ENCODE measurements around the gene REG3A.

Gene REG3A

DNA sequence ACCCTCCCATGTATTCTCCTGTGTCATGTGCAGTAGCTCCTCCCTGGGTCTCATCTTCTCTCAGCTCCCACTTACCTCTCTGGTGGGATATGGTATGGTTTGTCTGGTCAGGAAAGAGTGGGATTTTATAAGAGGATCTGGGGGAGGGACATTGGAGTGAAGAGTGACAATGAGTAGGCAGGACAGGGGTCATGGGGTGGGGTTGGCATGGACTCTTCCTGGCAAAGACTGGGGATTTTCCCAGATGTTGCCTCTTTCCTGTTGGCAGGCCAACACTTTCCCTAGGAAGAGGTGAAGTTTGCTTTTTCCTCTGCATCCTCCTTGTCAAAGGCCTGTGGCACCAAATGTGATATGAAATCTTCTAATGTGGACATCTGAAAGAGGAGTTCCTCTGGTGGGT, at the start of gene REG3A:
TSS of gene REG3A (minus strand) at position 101 of the 400 bp plus-strand sequence. CDS start 348 bp downstream, outside the sequence.
- ATAC-seq, result no peak
- no peak for DNase-seq

DNA sequence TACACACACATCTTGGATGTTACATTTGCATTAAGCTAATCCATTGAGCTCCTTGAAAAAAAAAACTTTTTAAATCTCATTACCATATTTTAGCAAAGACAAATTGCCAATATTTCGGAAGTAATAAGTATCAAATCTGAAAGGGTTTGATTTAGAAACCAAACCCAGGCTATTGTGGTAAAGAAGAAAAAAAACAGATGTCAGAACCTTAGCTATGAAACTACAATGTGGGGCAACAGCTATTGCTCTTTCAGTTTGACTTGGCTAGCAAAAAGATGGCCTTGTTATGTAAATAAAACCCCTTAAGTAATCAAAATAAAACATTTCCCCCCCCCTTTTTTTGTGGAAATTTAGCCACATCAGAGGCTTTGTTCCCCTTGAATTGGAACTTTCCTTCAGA, 41.2 kb upstream of the REG3A start:
- ATAC-seq (no peak), DNase-seq (no peak)

DNA sequence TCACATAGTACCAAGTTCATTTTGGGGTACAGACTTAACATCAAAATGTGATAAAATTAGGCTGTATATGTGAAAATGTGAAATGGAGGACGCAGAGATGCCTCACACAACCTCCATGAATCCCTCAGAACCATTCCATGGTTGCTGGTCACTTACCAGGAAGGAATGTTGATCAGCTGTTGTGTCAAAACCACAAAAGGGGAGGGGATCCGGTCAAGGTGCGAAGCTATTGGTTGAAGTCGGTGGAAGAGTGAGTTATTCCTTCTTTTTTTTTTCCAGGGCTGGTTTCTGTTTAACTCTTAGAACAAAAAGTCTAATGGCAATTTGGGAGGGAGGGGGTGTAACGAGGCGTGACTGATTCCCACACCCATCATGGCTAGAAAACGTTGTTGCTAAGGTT, 32.3 kb upstream of the REG3A start:
- DNase-seq (no peak), ATAC-seq (no peak)

DNA sequence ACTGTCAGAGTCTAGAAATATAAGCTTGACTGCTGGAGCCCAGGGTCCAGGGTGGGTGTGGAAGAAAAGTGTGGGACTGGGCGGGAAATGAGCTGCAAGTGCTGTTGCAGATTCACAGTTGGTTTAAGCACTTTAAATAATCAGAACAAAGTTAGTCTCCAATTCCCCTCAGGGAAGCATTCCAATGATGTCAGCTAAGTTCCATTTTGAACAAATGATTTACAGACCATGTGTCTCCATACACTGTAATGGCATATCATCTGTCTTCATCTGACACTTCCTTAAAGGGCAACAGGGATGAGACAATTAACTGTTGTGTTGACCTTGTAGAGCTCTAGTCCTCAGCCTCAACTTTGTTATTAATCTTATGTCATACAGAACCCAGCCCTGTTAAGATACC, 31.5 kb upstream of the REG3A start:
- DNase-seq, result no peak

DNA sequence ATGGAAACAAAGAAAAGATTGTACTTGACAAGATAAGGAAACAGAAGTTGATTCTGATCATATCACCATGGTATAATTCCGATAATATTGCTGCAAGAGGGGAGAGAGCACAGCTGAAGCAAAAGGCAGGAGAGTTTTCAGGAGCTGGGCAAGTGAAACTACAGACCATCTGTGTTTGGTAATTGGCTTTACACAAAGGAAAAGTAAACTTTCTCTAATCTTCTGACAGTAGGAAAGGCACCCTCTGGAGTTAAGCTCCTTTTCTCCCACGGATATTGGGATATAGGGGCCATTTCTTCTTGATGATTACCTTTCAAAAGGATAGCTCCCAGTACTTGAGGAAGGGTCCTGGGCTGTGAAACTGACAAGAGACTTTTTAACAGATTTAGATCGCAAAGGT, 29.9 kb upstream of the REG3A start:
- DNase-seq (no peak), ATAC-seq (no peak)

More for the DNA sequence above, 31.5 kb upstream of the REG3A start:
- ATAC-seq, result no peak

DNA sequence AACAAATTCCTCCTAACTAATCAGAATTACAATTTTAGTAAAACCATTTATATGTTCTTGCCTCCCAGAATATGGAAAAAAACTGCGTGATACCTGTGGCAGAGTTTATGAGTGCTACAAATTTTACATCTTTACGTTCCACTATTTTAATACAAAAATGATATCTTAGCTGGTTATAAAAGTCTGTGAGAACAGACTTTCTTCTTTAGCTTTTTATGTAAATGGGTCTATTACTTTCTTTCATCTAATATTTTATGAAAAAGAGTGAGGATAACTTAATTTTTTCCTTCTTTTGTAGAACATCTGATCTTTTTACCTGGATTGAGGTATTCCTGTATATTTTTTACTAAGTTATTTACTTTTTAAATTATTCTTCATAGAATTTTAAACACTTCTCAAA, 22.1 kb upstream of the REG3A start:
- no peak for DNase-seq
- ATAC-seq, result no peak

DNA sequence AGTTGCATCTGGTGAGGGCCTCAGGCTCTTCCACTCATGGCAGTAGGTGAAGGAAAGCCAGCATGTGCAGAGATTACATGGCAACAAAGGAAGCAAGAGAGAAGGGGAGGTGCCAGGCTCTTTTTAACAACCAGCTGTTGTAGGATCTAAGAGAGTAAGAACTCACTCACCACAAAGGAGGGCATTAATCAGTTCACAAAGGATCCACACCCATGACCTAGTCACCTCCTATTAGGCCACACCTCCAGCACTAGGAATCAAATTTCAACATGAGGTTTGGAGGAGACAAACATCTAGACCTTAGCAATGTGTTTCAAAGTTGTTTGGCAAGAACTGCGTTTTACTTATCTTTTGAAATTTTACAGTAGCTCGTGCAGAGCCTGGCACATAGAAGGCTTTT, 20.5 kb upstream of the REG3A start:
- ATAC-seq, result no peak
- no peak for DNase-seq

DNA sequence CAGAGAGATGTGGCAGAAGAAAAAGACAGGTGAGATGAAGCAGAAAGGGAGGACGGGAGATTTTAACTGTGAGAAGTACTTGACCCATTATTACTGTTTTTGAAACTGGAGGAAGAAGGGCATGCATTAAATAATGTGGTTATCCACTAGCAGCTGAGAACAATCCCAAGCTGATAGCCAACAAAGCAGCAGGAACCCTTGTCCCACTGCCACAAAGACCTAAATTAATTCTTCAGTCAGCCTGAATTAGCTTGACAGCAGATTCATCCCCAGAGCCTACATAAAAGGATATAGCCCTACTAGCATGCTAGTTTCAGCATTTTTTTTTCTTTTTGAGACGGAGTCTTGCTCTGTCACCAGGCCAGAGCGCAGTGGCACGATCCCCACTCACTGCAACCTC, 19.5 kb upstream of the REG3A start:
- DNase-seq (no peak), ATAC-seq (no peak)

DNA sequence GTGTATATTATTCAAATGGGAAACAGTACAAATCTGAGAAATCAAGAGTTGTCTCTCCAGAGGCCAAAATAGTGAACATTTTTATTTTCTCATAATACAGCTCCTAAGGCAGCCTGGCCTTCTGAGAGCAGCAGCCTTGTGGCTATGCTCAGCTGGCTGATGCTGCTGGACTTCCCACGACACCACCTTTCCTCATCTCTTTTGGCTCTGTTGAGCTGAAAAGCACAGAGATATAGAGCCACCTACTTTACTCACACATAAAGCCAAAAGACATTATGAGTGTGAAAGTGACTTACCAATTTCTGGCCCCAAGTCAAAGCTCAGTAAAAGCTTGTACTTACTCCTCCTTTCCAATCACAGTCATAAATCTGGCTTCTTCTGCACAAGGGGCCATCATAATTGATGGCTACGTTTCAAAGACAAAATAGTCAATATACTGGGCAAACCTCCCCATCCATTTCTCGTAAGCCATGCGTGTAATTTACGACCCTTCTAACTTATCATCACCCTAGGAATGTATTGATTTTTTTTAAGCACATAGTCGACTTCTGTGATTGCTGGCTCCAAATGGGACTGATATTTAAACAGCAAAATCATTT, 18.6 kb upstream of the REG3A start:
- no peak for ATAC-seq
- no peak for DNase-seq

DNA sequence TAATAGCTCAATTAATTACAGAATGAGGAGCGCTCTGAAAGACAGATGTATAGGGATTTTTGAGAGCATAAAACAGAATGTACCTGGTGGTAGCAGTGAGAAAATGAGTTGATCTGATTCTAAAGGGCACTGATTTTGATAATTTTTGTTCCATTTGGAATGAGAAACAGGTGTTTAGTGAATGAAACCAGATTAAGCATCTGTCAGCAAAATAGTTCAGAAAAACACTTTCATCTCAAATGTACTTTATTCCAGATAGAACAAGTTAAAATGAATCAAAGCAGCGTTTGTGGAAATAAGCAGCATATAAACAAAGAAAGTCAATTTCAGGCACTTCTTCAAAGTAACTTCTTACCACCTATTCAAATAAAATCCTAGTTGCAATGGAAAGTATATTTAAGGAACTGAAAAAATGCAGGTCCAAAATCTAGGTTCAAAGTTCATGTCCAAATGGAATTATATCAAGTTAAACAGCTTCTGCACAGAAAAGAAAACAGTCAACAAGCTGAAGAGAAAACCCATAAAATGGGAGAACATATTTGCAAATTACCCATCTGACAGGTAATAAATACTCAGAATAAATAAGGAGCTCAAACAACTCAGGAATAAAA, 11.9 kb upstream of the REG3A start:
- DNase-seq, result no peak
- ATAC-seq, result no peak

DNA sequence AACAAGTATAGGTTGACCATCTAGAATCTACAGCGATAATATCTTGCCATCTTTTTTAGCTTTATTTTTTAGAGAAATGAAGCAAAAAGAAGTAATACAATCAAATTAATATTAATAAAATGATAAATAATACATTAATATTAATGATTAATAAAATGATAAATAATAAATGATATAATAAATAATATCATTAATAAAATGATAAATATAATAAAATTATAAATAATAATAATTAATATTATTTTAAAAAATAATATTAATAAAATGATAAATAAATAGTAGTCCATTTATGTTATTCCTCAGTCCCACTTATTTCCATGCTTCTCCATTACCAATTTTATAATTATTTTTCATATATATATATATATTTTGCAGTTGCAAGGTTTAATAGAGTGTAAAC, 3.2 kb upstream of the REG3A start:
- no peak for DNase-seq
- ATAC-seq, result no peak

DNA sequence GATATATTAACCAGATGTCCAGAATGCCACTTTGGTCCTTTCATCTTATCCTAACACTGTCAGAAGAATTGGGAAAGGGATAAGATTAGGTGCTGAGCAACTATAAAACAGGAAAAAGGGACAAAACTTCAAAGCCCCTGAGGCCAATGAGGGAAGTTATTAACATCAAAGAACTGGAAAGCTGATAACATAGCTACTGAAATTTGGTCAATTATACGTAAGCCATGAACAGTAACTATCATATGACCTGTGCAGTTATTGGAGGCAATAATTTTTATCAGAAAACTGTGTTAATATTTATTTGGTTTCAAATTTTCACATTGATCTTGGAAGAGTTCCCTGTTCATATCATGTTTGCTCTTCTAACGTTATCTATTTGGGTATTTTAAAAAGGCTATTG, 2.6 kb upstream of the REG3A start:
- DNase-seq, result no peak
- ATAC-seq, result no peak

DNA sequence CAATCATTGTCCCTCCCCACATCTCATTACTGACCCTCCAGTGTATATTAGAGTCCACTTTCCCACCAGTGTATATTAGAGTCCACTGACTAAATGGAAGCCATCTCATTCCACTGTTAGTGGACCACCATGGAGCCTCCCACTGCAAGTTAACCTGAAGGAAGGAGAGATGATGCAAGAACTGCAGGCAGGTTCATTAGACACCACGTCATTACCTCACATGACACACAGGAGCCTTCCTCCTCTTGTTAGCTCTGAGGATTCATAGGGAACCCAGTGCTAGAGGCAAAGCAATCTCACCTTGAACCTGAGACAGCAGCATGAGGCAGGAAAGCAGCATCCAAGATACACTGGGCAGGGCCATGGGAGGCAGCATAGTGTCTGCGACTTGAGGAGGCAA, 523 bp downstream of the REG3A start:
- ATAC-seq (no peak), DNase-seq (no peak)

DNA sequence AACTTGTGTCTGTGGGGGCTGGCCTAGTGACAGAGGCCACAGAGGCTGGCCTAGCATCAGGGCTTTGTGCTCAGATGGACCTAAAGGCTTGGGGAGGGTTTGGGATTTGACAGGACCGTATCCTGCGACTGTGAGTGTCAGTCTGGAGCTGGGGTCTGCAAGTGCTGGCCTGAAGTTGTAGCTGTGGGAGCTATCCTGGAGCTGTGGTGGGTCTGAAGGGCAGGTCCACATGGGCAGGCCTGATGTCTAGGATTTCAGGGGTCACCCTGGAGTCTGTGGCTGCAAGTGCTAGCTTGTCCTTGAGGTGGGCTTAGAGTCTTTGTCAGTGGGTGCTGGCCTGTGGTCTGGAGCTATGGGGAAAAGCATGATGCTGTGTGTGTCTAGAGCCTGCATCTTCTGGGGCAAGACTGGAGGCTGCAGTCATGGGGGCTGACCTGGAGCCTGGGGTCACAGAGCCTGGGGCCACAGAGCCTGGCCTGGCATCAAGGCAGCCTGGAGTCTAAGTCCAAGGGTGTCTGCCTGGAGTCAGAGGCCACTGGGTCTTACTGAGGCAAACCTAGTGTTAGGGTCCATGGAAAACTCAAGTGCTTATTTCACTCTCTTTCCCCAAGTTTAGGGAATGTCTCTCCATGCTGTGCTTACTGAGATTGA, 3.6 kb downstream of the REG3A start:
- DNase-seq (no peak), ATAC-seq (no peak)

DNA sequence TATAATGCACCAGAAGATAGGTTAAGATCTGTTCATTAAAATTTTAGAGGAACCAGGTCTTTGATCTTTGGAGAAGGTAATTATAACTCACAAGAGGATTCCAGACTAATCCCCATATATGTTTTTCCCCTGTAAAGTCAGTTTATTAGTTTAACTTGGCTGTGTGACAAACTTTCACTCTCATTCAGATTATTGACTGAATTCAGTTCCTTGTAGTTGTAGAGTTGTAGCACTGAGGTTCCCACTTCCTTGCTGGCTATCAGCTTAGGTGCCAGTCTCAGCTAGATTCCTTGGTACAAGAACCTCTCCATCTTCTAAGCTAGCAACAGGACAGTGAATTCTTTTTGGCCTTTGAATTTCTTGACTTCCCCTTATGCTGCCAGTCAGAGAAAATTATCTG, 20.1 kb downstream of the REG3A start:
- ATAC-seq (no peak), DNase-seq (no peak)

DNA sequence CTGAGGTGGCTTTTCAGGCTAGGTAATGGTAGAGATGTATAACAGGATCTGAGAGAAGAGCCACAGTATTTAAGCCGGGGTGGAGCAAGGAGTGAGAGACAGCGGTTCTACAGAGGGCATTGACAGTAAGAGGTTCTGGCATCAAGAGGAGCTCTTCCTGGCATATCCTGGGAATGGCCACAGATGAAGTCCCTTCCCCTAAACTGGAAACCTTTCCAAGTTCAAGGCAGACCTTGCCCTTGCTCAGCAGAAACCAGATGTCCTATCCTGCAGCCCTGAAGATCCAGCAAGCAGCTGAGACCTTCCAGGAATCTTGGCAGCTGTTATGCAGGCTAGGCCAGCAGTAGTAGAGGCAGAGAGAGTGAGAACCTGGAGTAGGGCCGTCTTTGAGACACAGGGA, 21.2 kb downstream of the REG3A start:
- ATAC-seq (no peak), DNase-seq (no peak)

DNA sequence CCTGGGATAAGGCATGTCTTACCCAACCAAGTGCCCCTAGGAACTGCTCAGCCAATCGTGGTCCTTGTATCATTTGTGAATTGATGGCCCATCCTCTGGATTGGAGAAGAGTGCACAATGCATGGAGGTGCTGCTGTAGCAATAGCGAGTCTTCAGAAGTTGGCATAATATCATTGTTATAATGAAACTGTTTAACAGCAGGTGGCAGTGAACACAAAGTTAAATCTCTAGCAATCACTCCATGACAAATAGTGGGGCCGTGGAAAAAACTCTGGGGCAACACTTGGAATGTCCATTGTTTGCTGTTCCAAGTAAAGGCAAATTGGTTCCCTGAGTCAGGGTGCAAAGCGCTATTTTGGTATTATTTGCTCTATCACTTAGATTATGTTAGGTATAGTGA, 27.9 kb downstream of the REG3A start:
- DNase-seq (no peak), ATAC-seq (no peak)

DNA sequence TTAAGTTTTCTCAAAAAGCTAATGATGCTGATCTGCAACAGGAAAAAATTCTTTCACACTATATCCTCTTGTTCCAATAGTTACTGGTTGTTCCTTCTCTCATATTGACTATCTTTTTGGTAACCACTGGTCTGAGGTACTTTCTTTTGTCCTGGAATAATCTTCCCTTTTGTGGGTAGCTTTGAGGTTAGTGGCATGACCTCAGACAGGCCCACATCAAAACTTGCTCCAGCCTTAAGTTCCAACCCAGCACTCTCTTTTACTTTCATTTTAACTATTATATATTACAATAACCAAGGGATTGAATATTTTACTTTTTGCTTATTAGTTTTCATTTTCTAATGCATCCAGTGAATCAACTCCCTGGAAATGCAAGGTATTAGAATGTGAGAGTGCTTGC, 29.7 kb downstream of the REG3A start:
- ATAC-seq (no peak), DNase-seq (no peak)

DNA sequence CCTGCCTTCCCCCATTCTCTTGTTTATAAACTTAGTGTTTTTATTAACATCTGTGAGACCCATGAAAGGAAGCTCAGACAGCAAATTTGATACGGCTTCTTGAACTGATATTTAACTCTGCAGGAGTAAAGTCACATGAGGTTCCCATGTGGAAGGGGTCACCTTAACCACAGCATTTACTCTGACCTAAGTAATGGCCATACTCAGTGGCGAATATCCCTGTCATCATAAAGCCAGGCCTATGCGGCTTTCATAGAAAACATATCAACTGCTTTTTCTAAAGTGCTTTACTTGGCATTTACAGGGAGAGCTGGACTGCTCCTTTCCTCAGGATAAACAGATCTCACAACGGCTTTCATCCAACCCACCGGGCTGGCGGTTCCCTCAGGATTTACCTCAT, 30.3 kb downstream of the REG3A start:
- DNase-seq, result no peak
- ATAC-seq, result no peak

DNA sequence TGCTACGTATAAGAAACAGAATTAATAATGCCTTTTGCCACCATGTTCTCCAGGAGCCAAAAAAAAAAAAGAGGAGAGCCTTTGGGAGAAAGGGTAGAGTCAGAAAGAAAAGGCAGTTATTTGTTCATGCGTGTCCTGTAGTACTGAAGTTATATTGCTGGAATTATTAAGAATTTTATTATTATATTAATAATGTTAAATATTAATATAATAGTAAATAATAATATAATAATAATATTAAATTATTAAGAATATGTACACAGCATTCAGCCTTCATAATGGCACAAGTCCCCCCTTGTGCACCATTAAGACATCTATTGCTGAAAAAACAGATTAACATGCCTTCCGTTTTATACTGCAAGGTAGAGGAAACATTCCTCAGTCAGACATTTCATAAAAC, 31.1 kb downstream of the REG3A start:
- DNase-seq (no peak), ATAC-seq (no peak)

DNA sequence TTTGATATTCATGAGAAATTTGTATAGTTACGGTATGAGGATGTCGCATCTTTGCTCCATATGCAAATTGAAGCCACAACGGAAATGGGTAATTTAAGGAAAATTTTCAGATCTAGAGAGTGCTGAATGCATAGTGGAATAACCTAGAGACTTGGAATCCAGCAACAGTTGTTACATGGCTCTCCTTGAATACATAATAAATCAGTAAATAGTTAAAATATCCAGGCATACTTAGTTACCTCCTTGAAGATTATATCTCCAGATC, 33.9 kb downstream of the REG3A start:
- no peak for DNase-seq
- no peak for ATAC-seq

DNA sequence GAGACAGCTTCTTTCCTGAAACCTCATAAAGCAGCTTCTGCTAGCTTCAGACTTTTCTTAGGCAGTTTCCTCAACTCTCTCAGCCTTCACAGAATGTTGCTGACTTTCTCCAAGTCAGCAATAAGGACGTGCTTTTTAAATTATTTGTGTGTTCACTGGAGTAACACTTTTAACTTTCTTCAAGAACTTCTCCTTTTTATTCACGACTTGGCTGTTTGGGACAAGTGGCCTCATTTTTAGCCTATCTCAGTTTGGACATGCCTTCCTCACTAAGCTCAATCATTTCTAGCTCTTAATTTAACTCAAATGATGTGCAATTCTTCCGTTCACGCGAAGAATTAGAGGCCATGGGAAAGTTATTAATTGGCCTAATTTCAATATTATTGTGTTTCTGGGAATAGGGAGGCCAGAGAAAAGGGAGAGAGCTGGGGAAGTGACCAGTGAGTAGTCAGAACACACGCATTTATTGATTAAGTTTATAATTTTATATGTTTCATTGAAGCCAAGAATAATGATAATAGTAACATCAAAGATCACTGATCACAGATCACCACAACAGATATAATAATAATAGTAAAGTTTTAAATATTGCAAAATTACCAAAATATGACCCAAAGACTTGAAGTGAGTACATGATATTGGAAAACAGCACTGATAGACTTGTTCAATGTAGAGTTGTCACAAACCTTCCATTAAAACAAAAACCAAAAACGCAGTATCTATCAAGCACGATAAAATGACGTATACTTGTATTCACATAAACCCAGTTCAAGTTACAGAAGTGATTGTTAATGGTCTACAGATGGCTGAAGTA, 34.4 kb downstream of the REG3A start:
- ATAC-seq, result no peak
- no peak for DNase-seq

DNA sequence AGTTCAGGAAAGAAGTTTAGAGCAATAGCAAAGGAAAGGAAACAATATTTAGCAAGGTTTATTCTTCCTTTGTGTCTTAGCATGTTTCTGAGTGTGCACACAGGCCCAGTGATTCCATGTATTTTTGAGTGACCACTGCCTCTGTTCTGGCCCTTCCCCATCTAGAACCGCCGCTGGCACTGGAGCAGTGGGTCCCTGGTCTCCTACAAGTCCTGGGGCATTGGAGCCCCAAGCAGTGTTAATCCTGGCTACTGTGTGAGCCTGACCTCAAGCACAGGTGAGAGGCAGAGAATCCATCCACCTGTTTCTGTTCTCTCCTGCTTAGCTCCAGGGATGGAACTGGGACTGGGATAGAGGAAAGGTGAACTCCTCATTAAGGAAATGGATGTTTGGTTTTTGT, 36.9 kb downstream of the REG3A start:
- ATAC-seq, result no peak
- no peak for DNase-seq

Measured in stimulated activated naive CD8-positive, alpha-beta T cell treated with anti-CD3 and anti-CD28 coated beads, Interleukin-15, Interleukin-2, amounts not matched to agents 100 U/mL and 50 U/mL, for 24 hours (primary cell).